HG03439 (cell line): ENCODE results near the gene TYK2.
"Not testable (repeated sequence)": the region's sequence is repeated elsewhere in the genome, so short reads cannot be mapped to it uniquely, and the experiment has no call there.

Experiments used
- ATAC-seq: cut with Tn5 transposase; IDR thresholded peaks from one replicate; pipeline ENCODE4 v1.9.1; 2021; ENCODE audit warnings: mild to moderate bottlenecking, moderate library complexity; ENCODE audit not compliant: unreplicated experiment

The TYK2 gene

GRCh38 chr19:10336725-10337124 is 43.6 kb downstream of the TYK2 start:
- not testable (repeated sequence) for ATAC-seq

- ATAC-seq: no peak
Observed at GRCh38 chr19:10335352-10335985, 44.9 kb downstream of the TYK2 start.

GRCh38 chr19:10334588-10335351 is 45.6 kb downstream of the TYK2 start:
- ATAC-seq: no peak

GRCh38 chr19:10333758-10334587 is 46.4 kb downstream of the TYK2 start:
- ATAC-seq: no peak

- peak; percentile 84 for ATAC-seq
Observed at GRCh38 chr19:10332965-10333757, 47.2 kb downstream of the TYK2 start, which contains the start of gene RAVER1. RAVER1 (minus strand) TSS chr19:10333529; CDS start chr19:10333507, 22 bp downstream.

GRCh38 chr19:10332158-10332964 is 48.0 kb downstream of the TYK2 start:
- ATAC-seq: no peak

GRCh38 chr19:10329555-10329954 is 50.8 kb downstream of the TYK2 start:
- no peak for ATAC-seq

GRCh38 chr19:10328558-10329429 is 51.6 kb downstream of the TYK2 start:
- ATAC-seq: no peak

GRCh38 chr19:10327793-10328192 is 52.6 kb downstream of the TYK2 start:
- no peak for ATAC-seq

- ATAC-seq: no peak
Observed at GRCh38 chr19:10325732-10326131, 54.6 kb downstream of the TYK2 start.

GRCh38 chr19:10321874-10322835 is 58.2 kb downstream of the TYK2 start:
- no peak for ATAC-seq

GRCh38 chr19:10321417-10321797 is 59.0 kb downstream of the TYK2 start:
- no peak for ATAC-seq

GRCh38 chr19:10320602-10321416 is 59.6 kb downstream of the TYK2 start:
- no peak for ATAC-seq

- ATAC-seq: no peak
Observed at GRCh38 chr19:10318807-10319682, 61.3 kb downstream of the TYK2 start.

- ATAC-seq: no peak
Observed at GRCh38 chr19:10317857-10318462, 62.4 kb downstream of the TYK2 start.
